NT2/D1 (cell line): ENCODE data around the gene AKR1C1.

Experiments
- YY1 ChIP-seq: IDR thresholded peaks from 2 replicates; pipeline ENCODE4 v1.6.1; 2011; ENCODE audit not compliant: insufficient read length, insufficient read depth
- ZNF274 ChIP-seq: IDR thresholded peaks from 2 replicates; pipeline ENCODE4 v1.6.1; 2011; ENCODE audit warnings: mild to moderate bottlenecking, low read depth, low read length

- no peak for TF ChIP-seq ZNF274
- no peak for TF ChIP-seq YY1
Measured at GRCh38 chr10:5012595-5012994, 49.4 kb downstream of the AKR1C1 start.
